HepG2 (cell line): ENCODE measurements around the gene KDM4E. TPM values are rescaled to one million over a fixed set of nuclear protein-coding genes. Genes with fewer than 3 reads are reported as not detected.

ENCODE experiments used
- MYNN ChIP-seq: sonication (generic); formaldehyde crosslinking; IDR thresholded peaks from 2 replicates; pipeline ENCODE4 v1.4.0; 2020; ENCODE audit warnings: mild to moderate bottlenecking, low read depth, missing genetic modification reagents
- NONO ChIP-seq, 2 experiments: fragments of 450-650 bp in 1 of 2; sonication (generic) in 1 of 2; formaldehyde crosslinking in 1 of 2; IDR thresholded peaks in 1 of 2; conservative IDR thresholded peaks in 1 of 2; 2 replicates each; pipeline versions ENCODE4 v1.6.1 to v1.8.0; 2017 to 2022; ENCODE audit warnings: mild to moderate bottlenecking in 1 of 2, missing genetic modification reagents in 1 of 2, moderate library complexity in 1 of 2
- POLR2G ChIP-seq: fragments of 200-400 bp; formaldehyde crosslinking; IDR thresholded peaks from 2 replicates; pipeline ENCODE4 v1.6.1; 2018; ENCODE audit warnings: mild to moderate bottlenecking, low read depth, low read length, moderate library complexity
- PRDM15 ChIP-seq: sonication (generic); formaldehyde crosslinking; IDR thresholded peaks from 2 replicates; pipeline ENCODE4 v1.4.0; 2020; ENCODE audit warnings: missing genetic modification reagents
- ZMYM3 ChIP-seq: sonication (generic); formaldehyde crosslinking; IDR thresholded peaks from 2 replicates; pipeline ENCODE4 v1.5.1; 2020; ENCODE audit warnings: mild to moderate bottlenecking, missing genetic modification reagents
- ZNF138 ChIP-seq: sonication (generic); formaldehyde crosslinking; IDR thresholded peaks from 2 replicates; pipeline ENCODE4 v1.5.0; 2020; ENCODE audit warnings: mild to moderate bottlenecking, low read depth, missing genetic modification reagents
- ZNF326 ChIP-seq: sonication (generic); formaldehyde crosslinking; IDR thresholded peaks from 2 replicates; pipeline ENCODE4 v1.4.0; 2020; ENCODE audit warnings: missing genetic modification reagents, borderline replicate concordance
- ZNF460 ChIP-seq: sonication (generic); formaldehyde crosslinking; IDR thresholded peaks from 2 replicates; pipeline ENCODE4 v1.5.1; 2020; ENCODE audit warnings: missing genetic modification reagents, mild to moderate bottlenecking, borderline replicate concordance
- ZNF512 ChIP-seq: sonication (generic); formaldehyde crosslinking; IDR thresholded peaks from 2 replicates; pipeline ENCODE4 v1.4.0; 2020; ENCODE audit warnings: mild to moderate bottlenecking, missing genetic modification reagents
- ZNF749 ChIP-seq: sonication (generic); formaldehyde crosslinking; IDR thresholded peaks from 2 replicates; pipeline ENCODE4 v1.8.0; 2022; ENCODE audit warnings: mild to moderate bottlenecking, missing genetic modification reagents, moderate library complexity, borderline replicate concordance
- polyA plus RNA-seq, 8 experiments: library from polyadenylated mRNA; depleted of rRNA in 3 of 8; stranded (reverse) in 7 of 8; unstranded in 1 of 8; fragments of >200 nt; fragmentation: Illumina TruSeq in 4 of 8; extraction: Trizol in 4 of 8; gene quantifications; 2 replicates each; pipeline versions ENCODE4 v1.2.1 to v1.2.3, GENCODE V29; 2011 to 2016; ENCODE audit warnings: low read depth in 4 of 8, missing spikeins in 1 of 8, mixed read lengths in 1 of 8; ENCODE audit not compliant: insufficient read depth in 1 of 8
- total RNA-seq, 5 experiments: library from RNA; depleted of rRNA; stranded (reverse); fragments of >200 nt; fragmentation: Illumina TruSeq; extraction: Trizol; gene quantifications; 2 replicates each; pipeline ENCODE4 v1.2.3, GENCODE V29; 2016; ENCODE audit warnings: low read depth in 1 of 5
- TF ChIP-seq, protein P1 (sequence below): sonication (generic); formaldehyde crosslinking; IDR thresholded peaks from 2 replicates; pipeline ENCODE4 v1.8.1; 2022; ENCODE audit warnings: low read depth, mild to moderate bottlenecking, missing genetic modification reagents
- TF ChIP-seq, protein P2 (sequence below): sonication (generic); formaldehyde crosslinking; IDR thresholded peaks from 2 replicates; pipeline ENCODE4 v1.5.0; 2020; ENCODE audit warnings: missing genetic modification reagents
- TF ChIP-seq, protein P3 (sequence below), 2 experiments: sonication (generic) in 1 of 2; formaldehyde crosslinking in 1 of 2; IDR thresholded peaks; 2 replicates each; pipeline versions ENCODE4 v1.4.0 to v1.6.1; 2018 to 2020; ENCODE audit warnings: missing genetic modification reagents in 2 of 2, borderline replicate concordance in 1 of 2, low read depth in 1 of 2, mild to moderate bottlenecking in 1 of 2, missing biosample characterization in 1 of 2

Gene KDM4E
- total and polyA plus RNA-seq, 2 of the 13 experiments (the other 11 are each of a cell fraction or from before 2014, with no cell fraction given) = not detected

DNA sequence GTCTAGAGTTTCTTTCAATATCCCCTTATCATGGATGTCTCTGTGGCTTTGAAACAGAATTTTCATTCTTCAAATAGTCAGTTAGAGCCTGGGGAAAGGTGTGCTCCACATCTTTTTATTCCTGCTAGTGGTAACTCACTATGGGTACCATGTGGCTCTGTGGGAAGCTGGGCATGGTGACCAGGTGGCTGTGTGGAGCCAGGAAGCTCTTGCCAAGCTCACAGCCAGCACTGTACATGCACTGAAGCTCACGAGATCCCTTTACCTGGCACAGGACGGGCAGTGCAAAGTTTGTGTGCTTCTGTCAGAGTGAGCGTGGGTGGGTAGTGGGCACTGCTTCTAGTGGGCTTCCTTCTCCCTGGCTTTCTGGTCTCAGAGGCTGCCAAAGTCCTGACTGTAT is 17.8 kb downstream of the KDM4E start (continued):
- TF ChIP-seq, protein P1, sequence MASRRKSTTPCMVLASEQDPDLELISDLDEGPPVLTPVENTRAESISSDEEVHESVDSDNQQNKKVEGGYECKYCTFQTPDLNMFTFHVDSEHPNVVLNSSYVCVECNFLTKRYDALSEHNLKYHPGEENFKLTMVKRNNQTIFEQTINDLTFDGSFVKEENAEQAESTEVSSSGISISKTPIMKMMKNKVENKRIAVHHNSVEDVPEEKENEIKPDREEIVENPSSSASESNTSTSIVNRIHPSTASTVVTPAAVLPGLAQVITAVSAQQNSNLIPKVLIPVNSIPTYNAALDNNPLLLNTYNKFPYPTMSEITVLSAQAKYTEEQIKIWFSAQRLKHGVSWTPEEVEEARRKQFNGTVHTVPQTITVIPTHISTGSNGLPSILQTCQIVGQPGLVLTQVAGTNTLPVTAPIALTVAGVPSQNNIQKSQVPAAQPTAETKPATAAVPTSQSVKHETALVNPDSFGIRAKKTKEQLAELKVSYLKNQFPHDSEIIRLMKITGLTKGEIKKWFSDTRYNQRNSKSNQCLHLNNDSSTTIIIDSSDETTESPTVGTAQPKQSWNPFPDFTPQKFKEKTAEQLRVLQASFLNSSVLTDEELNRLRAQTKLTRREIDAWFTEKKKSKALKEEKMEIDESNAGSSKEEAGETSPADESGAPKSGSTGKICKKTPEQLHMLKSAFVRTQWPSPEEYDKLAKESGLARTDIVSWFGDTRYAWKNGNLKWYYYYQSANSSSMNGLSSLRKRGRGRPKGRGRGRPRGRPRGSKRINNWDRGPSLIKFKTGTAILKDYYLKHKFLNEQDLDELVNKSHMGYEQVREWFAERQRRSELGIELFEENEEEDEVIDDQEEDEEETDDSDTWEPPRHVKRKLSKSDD (CRISPR knock-in tag) = no peak
- TF ChIP-seq ZNF749 (CRISPR knock-in tag) (no peak), POLR2G (no peak), ZNF326 (CRISPR knock-in tag) (no peak), MYNN (CRISPR knock-in tag) (no peak), ZNF138 (no peak), PRDM15 (CRISPR knock-in tag) (no peak), ZNF512 (CRISPR knock-in tag) (no peak), ZMYM3 (no peak), NONO (IDR thresholded peaks at IDR 0.05) (no peak), NONO (CRISPR knock-in tag; conservative IDR thresholded peaks at IDR 0.05) (no peak), ZNF460 (CRISPR knock-in tag) (no peak)
- TF ChIP-seq, protein P2, sequence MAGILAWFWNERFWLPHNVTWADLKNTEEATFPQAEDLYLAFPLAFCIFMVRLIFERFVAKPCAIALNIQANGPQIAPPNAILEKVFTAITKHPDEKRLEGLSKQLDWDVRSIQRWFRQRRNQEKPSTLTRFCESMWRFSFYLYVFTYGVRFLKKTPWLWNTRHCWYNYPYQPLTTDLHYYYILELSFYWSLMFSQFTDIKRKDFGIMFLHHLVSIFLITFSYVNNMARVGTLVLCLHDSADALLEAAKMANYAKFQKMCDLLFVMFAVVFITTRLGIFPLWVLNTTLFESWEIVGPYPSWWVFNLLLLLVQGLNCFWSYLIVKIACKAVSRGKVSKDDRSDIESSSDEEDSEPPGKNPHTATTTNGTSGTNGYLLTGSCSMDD (CRISPR knock-in tag) = no peak
- TF ChIP-seq, protein P3, sequence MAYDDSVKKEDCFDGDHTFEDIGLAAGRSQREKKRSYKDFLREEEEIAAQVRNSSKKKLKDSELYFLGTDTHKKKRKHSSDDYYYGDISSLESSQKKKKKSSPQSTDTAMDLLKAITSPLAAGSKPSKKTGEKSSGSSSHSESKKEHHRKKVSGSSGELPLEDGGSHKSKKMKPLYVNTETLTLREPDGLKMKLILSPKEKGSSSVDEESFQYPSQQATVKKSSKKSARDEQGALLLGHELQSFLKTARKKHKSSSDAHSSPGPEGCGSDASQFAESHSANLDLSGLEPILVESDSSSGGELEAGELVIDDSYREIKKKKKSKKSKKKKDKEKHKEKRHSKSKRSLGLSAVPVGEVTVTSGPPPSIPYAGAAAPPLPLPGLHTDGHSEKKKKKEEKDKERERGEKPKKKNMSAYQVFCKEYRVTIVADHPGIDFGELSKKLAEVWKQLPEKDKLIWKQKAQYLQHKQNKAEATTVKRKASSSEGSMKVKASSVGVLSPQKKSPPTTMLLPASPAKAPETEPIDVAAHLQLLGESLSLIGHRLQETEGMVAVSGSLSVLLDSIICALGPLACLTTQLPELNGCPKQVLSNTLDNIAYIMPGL (CRISPR knock-in tag; IDR thresholded peaks at IDR 0.05; ENCODE audit: borderline replicate concordance in 1 of 2, low read depth in 1 of 2) = no peak
- TF ChIP-seq, all 625 proteins: peak for 0
